HepG2 (cell line): ENCODE data around the gene TSACC. TPM values are rescaled to one million over a fixed set of nuclear protein-coding genes. Genes with fewer than 3 reads are reported as not detected.

Source experiments
- DMTF1 ChIP-seq: sonication (generic); formaldehyde crosslinking; IDR thresholded peaks from 2 replicates; pipeline ENCODE4 v1.4.0; 2020; ENCODE audit warnings: mild to moderate bottlenecking, missing genetic modification reagents
- GPN1 ChIP-seq: sonication (generic); formaldehyde crosslinking; IDR thresholded peaks from 2 replicates; pipeline ENCODE4 v1.5.1; 2020; ENCODE audit warnings: missing genetic modification reagents, borderline replicate concordance
- ISX ChIP-seq: sonication (generic); formaldehyde crosslinking; conservative IDR thresholded peaks from 2 replicates; pipeline ENCODE4 v1.5.0; 2020; ENCODE audit warnings: missing genetic modification reagents
- KDM4B ChIP-seq: sonication (generic); formaldehyde crosslinking; IDR thresholded peaks from 2 replicates; pipeline ENCODE4 v1.4.0; 2020; ENCODE audit warnings: missing genetic modification reagents
- KDM6A ChIP-seq: IDR thresholded peaks from 2 replicates; pipeline ENCODE4 v1.6.1; 2016; ENCODE audit warnings: low read depth
- KIAA2018 ChIP-seq: sonication (generic); formaldehyde crosslinking; IDR thresholded peaks from 2 replicates; pipeline ENCODE4 v1.5.0; 2020; ENCODE audit warnings: mild to moderate bottlenecking, missing genetic modification reagents, borderline replicate concordance
- KLF12 ChIP-seq: sonication (generic); formaldehyde crosslinking; IDR thresholded peaks from 2 replicates; pipeline ENCODE4 v1.4.0; 2020; ENCODE audit warnings: missing genetic modification reagents, borderline replicate concordance
- KMT2B ChIP-seq: IDR thresholded peaks from 2 replicates; pipeline ENCODE4 v1.6.1; 2016; ENCODE audit warnings: missing genetic modification reagents, missing compliant biosample characterization
- PPARG ChIP-seq: conservative IDR thresholded peaks from 2 replicates; pipeline ENCODE4 v1.6.1; 2016; ENCODE audit warnings: missing biosample characterization, missing genetic modification reagents
- TBL1XR1 ChIP-seq: fragments of 150-350 bp; IDR thresholded peaks from 2 replicates; pipeline ENCODE4 v1.6.1; 2014; ENCODE audit warnings: borderline replicate concordance, low read length; ENCODE audit not compliant: partially characterized antibody
- ZEB1 ChIP-seq: IDR thresholded peaks from 2 replicates; pipeline ENCODE4 v1.6.1; 2012; ENCODE audit warnings: mild to moderate bottlenecking, low read depth, inconsistent platforms; ENCODE audit not compliant: insufficient replicate concordance
- ZFAT ChIP-seq: sonication (generic); formaldehyde crosslinking; conservative IDR thresholded peaks from 2 replicates; pipeline ENCODE4 v1.8.1; 2023; ENCODE audit warnings: missing genetic modification reagents, inconsistent platforms
- ZNF34 ChIP-seq: sonication (generic); formaldehyde crosslinking; IDR thresholded peaks from 2 replicates; pipeline ENCODE4 v1.4.0; 2020; ENCODE audit warnings: mild to moderate bottlenecking, missing genetic modification reagents, borderline replicate concordance
- ZNF749 ChIP-seq: sonication (generic); formaldehyde crosslinking; IDR thresholded peaks from 2 replicates; pipeline ENCODE4 v1.8.0; 2022; ENCODE audit warnings: mild to moderate bottlenecking, missing genetic modification reagents, moderate library complexity, borderline replicate concordance
- ZNF766 ChIP-seq: sonication (generic); formaldehyde crosslinking; IDR thresholded peaks from 2 replicates; pipeline ENCODE4 v1.5.0; 2020; ENCODE audit warnings: missing genetic modification reagents, borderline replicate concordance
- ZNF781 ChIP-seq: sonication (generic); formaldehyde crosslinking; IDR thresholded peaks from 2 replicates; pipeline ENCODE4 v1.5.1; 2020; ENCODE audit warnings: borderline replicate concordance, mild to moderate bottlenecking, missing genetic modification reagents; ENCODE audit errors: not compliant biosample characterization
- polyA plus RNA-seq, 8 experiments: library from polyadenylated mRNA; depleted of rRNA in 3 of 8; stranded (reverse) in 7 of 8; unstranded in 1 of 8; fragments of >200 nt; fragmentation: Illumina TruSeq in 4 of 8; extraction: Trizol in 4 of 8; gene quantifications; 2 replicates each; pipeline versions ENCODE4 v1.2.1 to v1.2.3, GENCODE V29; 2011 to 2016; ENCODE audit warnings: low read depth in 4 of 8, missing spikeins in 1 of 8, mixed read lengths in 1 of 8; ENCODE audit not compliant: insufficient read depth in 1 of 8
- total RNA-seq, 5 experiments: library from RNA; depleted of rRNA; stranded (reverse); fragments of >200 nt; fragmentation: Illumina TruSeq; extraction: Trizol; gene quantifications; 2 replicates each; pipeline ENCODE4 v1.2.3, GENCODE V29; 2016; ENCODE audit warnings: low read depth in 1 of 5
- TF ChIP-seq, protein P1 (sequence below): sonication (generic); formaldehyde crosslinking; IDR thresholded peaks from 2 replicates; pipeline ENCODE4 v1.9.0; 2021; ENCODE audit warnings: missing genetic modification reagents, borderline replicate concordance

The TSACC gene
- total and polyA plus RNA-seq, 2 of the 13 experiments (the other 11 are each of a cell fraction or from before 2014, with no cell fraction given), result 1.5 to 2.6 TPM

DNA sequence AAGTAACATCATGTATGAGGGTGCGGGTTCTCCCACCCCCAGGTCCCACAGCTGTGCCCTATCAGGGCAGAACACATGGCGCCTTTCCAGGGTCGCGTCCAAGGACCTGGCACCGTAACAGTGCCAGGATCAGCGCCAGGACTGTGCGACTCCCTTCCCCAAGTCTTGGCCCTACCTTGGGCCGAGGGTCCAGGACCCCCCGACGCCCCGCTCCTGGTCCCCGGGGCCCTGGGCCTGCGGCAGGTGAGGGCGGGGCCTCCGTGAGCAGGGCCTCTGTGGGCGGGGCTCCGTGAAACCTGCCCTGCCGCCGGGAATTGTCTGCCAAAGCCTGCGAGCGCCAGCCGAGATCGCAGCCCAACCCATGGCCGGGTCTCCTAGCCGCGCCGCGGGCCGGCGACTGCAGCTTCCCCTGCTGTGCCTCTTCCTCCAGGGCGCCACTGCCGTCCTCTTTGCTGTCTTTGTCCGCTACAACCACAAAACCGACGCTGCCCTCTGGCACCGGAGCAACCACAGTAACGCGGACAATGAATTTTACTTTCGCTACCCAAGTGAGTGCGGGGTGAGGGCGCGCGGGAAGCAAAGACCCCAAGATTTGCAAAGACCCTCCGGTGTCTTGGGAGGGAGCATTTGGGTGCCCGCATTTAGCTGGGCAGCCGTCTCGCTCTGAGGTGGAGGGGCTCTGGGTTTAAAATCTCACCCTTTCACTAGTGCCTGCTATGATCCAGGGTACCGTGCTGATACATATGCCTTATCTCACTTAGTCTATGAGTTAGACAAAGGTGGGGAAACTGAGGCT, 30.8 kb downstream of the TSACC start, which contains the start of gene RHBG (continued):
- no peak for TF ChIP-seq KIAA2018 (CRISPR knock-in tag)
- no peak for TF ChIP-seq ZNF749 (CRISPR knock-in tag)
- no peak for TF ChIP-seq ZFAT
- TF ChIP-seq DMTF1, result no peak
- peak; percentile 31; the same call in 1 of the 2 replicates for TF ChIP-seq ZNF766 (CRISPR knock-in tag)
- TF ChIP-seq GPN1 (CRISPR knock-in tag), result 0 out of 2 replicates have a peak, but pooled peaks have one; percentile 42
- 0 out of 2 replicates have a peak, but pooled peaks have one; percentile 55 for TF ChIP-seq ISX
- no peak; the same call in 1 of the 2 replicates for TF ChIP-seq PPARG (CRISPR knock-in tag)
- TF ChIP-seq ZEB1, result peak; percentile 94
- peak; percentile 40; the same call in 1 of the 2 replicates for TF ChIP-seq KMT2B
- no peak; the same call in 1 of the 2 replicates for TF ChIP-seq KLF12 (CRISPR knock-in tag)
- no peak for TF ChIP-seq TBL1XR1
- 0 out of 2 replicates have a peak, but pooled peaks have one; percentile 67 for TF ChIP-seq ZNF34 (CRISPR knock-in tag)
- TF ChIP-seq KDM4B (CRISPR knock-in tag), result no peak
- TF ChIP-seq KDM6A, result no peak
- TF ChIP-seq, protein P1, sequence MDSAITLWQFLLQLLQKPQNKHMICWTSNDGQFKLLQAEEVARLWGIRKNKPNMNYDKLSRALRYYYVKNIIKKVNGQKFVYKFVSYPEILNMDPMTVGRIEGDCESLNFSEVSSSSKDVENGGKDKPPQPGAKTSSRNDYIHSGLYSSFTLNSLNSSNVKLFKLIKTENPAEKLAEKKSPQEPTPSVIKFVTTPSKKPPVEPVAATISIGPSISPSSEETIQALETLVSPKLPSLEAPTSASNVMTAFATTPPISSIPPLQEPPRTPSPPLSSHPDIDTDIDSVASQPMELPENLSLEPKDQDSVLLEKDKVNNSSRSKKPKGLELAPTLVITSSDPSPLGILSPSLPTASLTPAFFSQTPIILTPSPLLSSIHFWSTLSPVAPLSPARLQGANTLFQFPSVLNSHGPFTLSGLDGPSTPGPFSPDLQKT (CRISPR knock-in tag), result no peak
- no peak for TF ChIP-seq ZNF781 (CRISPR knock-in tag)
